PFSK-1 (cell line): Measurements from ENCODE around the gene FIBIN.

Experiments used
- FOXP2 ChIP-seq: optimal IDR thresholded peaks from 2 replicates; pipeline ENCODE3; 2011; ENCODE audit warnings: borderline replicate concordance, control low read depth, inconsistent platforms; ENCODE audit not compliant: insufficient read depth; ENCODE audit errors: extremely low read length, extremely low read depth
- POLR2AphosphoS5 ChIP-seq: IDR thresholded peaks from 2 replicates; pipeline ENCODE4 v1.6.1; 2012; ENCODE audit warnings: low read depth, mild to moderate bottlenecking, control low read depth, low read length, moderate library complexity

- TF ChIP-seq FOXP2 (no peak), POLR2AphosphoS5 (no peak)
These were observed 33.6 kb upstream of the FIBIN start for GRCh38 chr11:26960281-26960680.
